Karpas-422 (cell line): ENCODE measurements around the gene TAF5L. TPM values are rescaled to one million over a fixed set of nuclear protein-coding genes. Genes with fewer than 3 reads are reported as not detected.

Experiments
- DNase-seq: peaks from one replicate; pipeline ENCODE4 v3.0.0-alpha.2; 2015
- H2AFZ ChIP-seq: fragments of 200-600 bp; sonication (generic); 2 replicates; pipeline ENCODE4 v1.6.1; 2014; ENCODE audit warnings: antibody characterized with exemption, low read length, mixed read lengths
- H3K27ac ChIP-seq: fragments of 200-600 bp; sonication (generic); 2 replicates; pipeline ENCODE4 v1.5.1; 2014; ENCODE audit warnings: mild to moderate bottlenecking, low read length, moderate library complexity
- H3K27me3 ChIP-seq: fragments of 200-600 bp; sonication (generic); 2 replicates; pipeline ENCODE4 v1.6.1; 2014; ENCODE audit warnings: low read length, mixed read lengths
- H3K36me3 ChIP-seq: fragments of 200-600 bp; sonication (generic); 2 replicates; pipeline ENCODE4 v1.6.1; 2014; ENCODE audit warnings: low read length, mixed read lengths; ENCODE audit not compliant: insufficient read depth
- H3K4me1 ChIP-seq: fragments of 200-600 bp; sonication (generic); 2 replicates; pipeline ENCODE4 v1.6.1; 2014; ENCODE audit warnings: mild to moderate bottlenecking, low read length, mixed read lengths
- H3K4me2 ChIP-seq: fragments of 200-600 bp; sonication (generic); 2 replicates; pipeline ENCODE4 v1.6.1; 2014; ENCODE audit warnings: low read length, low read depth, mild to moderate bottlenecking; ENCODE audit not compliant: poor library complexity, severe bottlenecking
- H3K4me3 ChIP-seq: fragments of 200-600 bp; sonication (generic); 2 replicates; pipeline ENCODE4 v1.5.1; 2014; ENCODE audit warnings: mild to moderate bottlenecking, antibody characterized with exemption, low read length, mixed read lengths
- H3K79me2 ChIP-seq: fragments of 200-600 bp; sonication (generic); 2 replicates; pipeline ENCODE4 v1.6.1; 2014; ENCODE audit warnings: mild to moderate bottlenecking, low read length, mixed read lengths
- H3K9ac ChIP-seq: fragments of 200-600 bp; sonication (generic); 2 replicates; pipeline ENCODE4 v1.6.0; 2014; ENCODE audit warnings: low read length
- H3K9me2 ChIP-seq: fragments of 200-600 bp; sonication (generic), shearing (Covaris generic); replicated peaks from 2 replicates; pipeline ENCODE4 v1.6.0; 2014; ENCODE audit warnings: mild to moderate bottlenecking, low read length, moderate library complexity; ENCODE audit not compliant: insufficient read depth
- H3K9me3 ChIP-seq: fragments of 300-700, 200-600 bp; sonication (generic); 2 replicates; pipeline ENCODE4 v1.6.1; 2014; ENCODE audit warnings: low read length, mixed read lengths
- H4K20me1 ChIP-seq: fragments of 200-600 bp; sonication (generic); 2 replicates; pipeline ENCODE4 v1.6.1; 2014; ENCODE audit warnings: mild to moderate bottlenecking, antibody characterized with exemption, low read length, low read depth; ENCODE audit not compliant: insufficient read depth
- total RNA-seq: library from RNA; depleted of rRNA; stranded (reverse); fragments of >200 nt; shearing (Covaris generic); gene quantifications from 2 replicates; pipeline ENCODE4 v1.2.3, GENCODE V29; 2014; ENCODE audit warnings: low replicate concordance; rRNA removed

TAF5L gene
- total RNA-seq, result 30.7 and 32.6 TPM in 2 replicates

GRCh38 chr1:229625915-229626831 is at the start of gene TAF5L, which contains the start of gene URB2:
Gene TAF5L (minus strand): TSS chr1:229626122. CDS start chr1:229614482, 11,640 bp downstream.
Gene URB2 (plus strand): TSS chr1:229626247. CDS start chr1:229627634, 1,387 bp downstream.
- DNase-seq, result peak; percentile 95
- H3K4me3 ChIP-seq, result peak within 1 kb of the TSS; percentile 96
- H2AFZ ChIP-seq, result peak within 1 kb of the TSS; percentile 70; the same call in 1 of the 2 replicates

DNA sequence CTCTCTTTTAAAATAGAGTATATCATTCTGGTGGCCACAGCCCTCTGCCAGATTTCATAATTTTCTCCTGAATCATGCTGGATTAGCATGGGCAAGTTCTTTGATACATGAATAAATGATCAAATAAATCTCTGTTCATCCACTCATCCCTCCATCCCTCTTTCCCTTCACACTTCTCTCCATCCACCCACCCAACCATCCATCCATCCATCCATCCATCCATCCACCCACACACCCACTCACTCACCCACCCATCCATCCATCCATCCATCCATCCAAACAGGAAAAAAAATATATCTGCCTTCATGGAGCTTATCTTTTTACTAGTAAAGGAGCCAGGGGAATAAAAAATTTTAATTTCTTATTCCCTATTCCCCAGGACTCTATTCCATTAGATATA is 49.5 kb upstream of the TAF5L start:
- no peak overlapping the region for H3K4me3 ChIP-seq
- H3K9me3 ChIP-seq, result no peaks in the 10 kb centered on the region
- no peak overlapping the region for H3K9ac ChIP-seq
- H3K27me3 ChIP-seq, result no peaks in the 10 kb centered on the region
- H3K36me3 ChIP-seq, result no peaks in the 10 kb centered on the region
- no peaks in the 10 kb centered on the region for H3K4me1 ChIP-seq
- H4K20me1 ChIP-seq, result no peaks in the 10 kb centered on the region
- no peaks in the 10 kb centered on the region for H3K9me2 ChIP-seq
- no peak overlapping the region for H3K4me2 ChIP-seq
- H3K27ac ChIP-seq, result no peak overlapping the region
- DNase-seq, result no peak
- H3K79me2 ChIP-seq, result no peaks in the 10 kb centered on the region
- no peak overlapping the region for H2AFZ ChIP-seq

More at GRCh38 chr1:229625915-229626831, at the start of gene TAF5L, which contains the start of gene URB2:
- Histone ChIP-seq H3K27me3 (no peaks in the 10 kb centered on the region), H3K4me1 (peaks cover 42% of the 10 kb centered on the region), H3K27ac (peak within 1 kb of the TSS; percentile 68), H3K9me2 (no peaks in the 10 kb centered on the region), H3K79me2 (peaks cover 91% of the 10 kb centered on the region), H3K4me2 (peak within 1 kb of the TSS; percentile 80), H3K9ac (peak within 1 kb of the TSS; percentile 96), H3K36me3 (peaks cover 13% of the 10 kb centered on the region; the same call in 1 of the 2 replicates), H4K20me1 (peaks cover 3% of the 10 kb centered on the region; the same call in 1 of the 2 replicates), H3K9me3 (no peaks in the 10 kb centered on the region)

- Histone ChIP-seq H3K79me2 (no peaks in the 10 kb centered on the region), H3K9me2 (no peaks in the 10 kb centered on the region), H3K4me1 (no peaks in the 10 kb centered on the region), H3K4me3 (no peak overlapping the region), H3K36me3 (no peaks in the 10 kb centered on the region), H2AFZ (no peak overlapping the region), H4K20me1 (no peaks in the 10 kb centered on the region), H3K27me3 (no peaks in the 10 kb centered on the region), H3K4me2 (no peak overlapping the region), H3K27ac (no peak overlapping the region), H3K9ac (no peak overlapping the region), H3K9me3 (no peaks in the 10 kb centered on the region)
- peak; percentile 33 for DNase-seq
Observed at GRCh38 chr1:229674042-229674441, 48.1 kb upstream of the TAF5L start.

DNA sequence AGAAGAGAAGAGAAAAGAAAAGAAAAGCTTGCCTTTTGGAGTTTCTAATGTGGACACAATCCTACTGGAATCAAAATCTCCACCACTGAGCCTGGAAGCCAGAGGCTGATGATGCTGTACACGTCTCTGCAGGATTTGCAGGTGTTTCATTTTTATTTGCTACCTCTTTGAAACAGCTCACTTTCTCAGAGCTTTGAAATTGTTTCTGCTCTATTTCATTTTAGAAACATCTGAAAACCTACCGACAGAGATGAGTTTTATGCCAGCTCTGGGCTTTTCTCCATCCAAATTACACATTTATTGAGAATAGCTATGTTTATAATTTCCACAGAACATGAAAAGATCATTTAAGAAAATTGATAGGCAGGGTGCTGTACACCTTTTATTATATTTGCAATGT is 46.3 kb upstream of the TAF5L start:
- Histone ChIP-seq H3K27me3 (no peaks in the 10 kb centered on the region), H3K79me2 (no peaks in the 10 kb centered on the region), H3K9me3 (no peaks in the 10 kb centered on the region), H2AFZ (no peak overlapping the region), H3K27ac (no peak overlapping the region), H3K9ac (no peak overlapping the region), H3K36me3 (no peaks in the 10 kb centered on the region), H3K4me2 (no peak overlapping the region), H3K4me3 (no peak overlapping the region), H3K9me2 (no peaks in the 10 kb centered on the region), H4K20me1 (no peaks in the 10 kb centered on the region), H3K4me1 (no peaks in the 10 kb centered on the region)
- peak; percentile 19 for DNase-seq

DNA sequence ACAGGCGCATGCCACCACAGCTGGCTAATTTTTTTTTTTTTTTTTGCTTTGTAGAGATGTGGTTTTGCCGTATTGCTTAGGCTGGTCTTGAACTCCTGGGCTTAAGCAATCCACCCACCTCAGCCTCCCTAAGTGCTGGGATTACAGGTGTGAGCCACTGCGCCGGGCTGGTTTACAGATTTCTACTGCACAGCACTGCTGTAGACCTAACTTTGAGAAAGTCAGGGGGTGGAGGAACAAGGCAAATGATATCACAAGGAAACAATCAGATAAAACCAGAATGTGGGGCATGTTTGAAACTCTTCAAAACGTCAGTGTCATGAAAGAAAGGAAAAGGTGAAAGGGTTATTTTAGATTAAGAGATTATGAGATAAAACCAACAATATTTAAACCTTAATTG is 45.4 kb upstream of the TAF5L start:
- Histone ChIP-seq H3K9ac (no peak overlapping the region), H2AFZ (no peak overlapping the region), H3K27me3 (no peaks in the 10 kb centered on the region), H3K9me3 (no peaks in the 10 kb centered on the region), H3K4me2 (no peak overlapping the region), H3K9me2 (no peaks in the 10 kb centered on the region), H3K36me3 (no peaks in the 10 kb centered on the region), H3K4me3 (no peak overlapping the region), H3K27ac (no peak overlapping the region), H3K4me1 (no peaks in the 10 kb centered on the region), H4K20me1 (no peaks in the 10 kb centered on the region), H3K79me2 (no peaks in the 10 kb centered on the region)
- peak; percentile 34 for DNase-seq

- Histone ChIP-seq H2AFZ (no peak overlapping the region), H3K4me3 (no peak overlapping the region), H3K79me2 (no peaks in the 10 kb centered on the region), H3K9me3 (no peaks in the 10 kb centered on the region), H3K4me1 (no peaks in the 10 kb centered on the region), H3K27me3 (no peaks in the 10 kb centered on the region), H4K20me1 (no peaks in the 10 kb centered on the region), H3K27ac (no peak overlapping the region), H3K36me3 (no peaks in the 10 kb centered on the region), H3K9me2 (no peaks in the 10 kb centered on the region), H3K4me2 (no peak overlapping the region), H3K9ac (no peak overlapping the region)
- DNase-seq, result peak; percentile 27
Observed at GRCh38 chr1:229669333-229669732, 43.4 kb upstream of the TAF5L start.

GRCh38 chr1:229666585-229666984 is 40.7 kb upstream of the TAF5L start:
- DNase-seq, result peak; percentile 17

GRCh38 chr1:229665912-229666558 is 40.1 kb upstream of the TAF5L start:
- Histone ChIP-seq H2AFZ (no peak overlapping the region), H3K4me3 (no peak overlapping the region), H4K20me1 (no peaks in the 10 kb centered on the region), H3K36me3 (peaks cover 10% of the 10 kb centered on the region; the same call in 1 of the 2 replicates), H3K27me3 (no peaks in the 10 kb centered on the region), H3K27ac (no peak overlapping the region), H3K9me2 (no peaks in the 10 kb centered on the region), H3K79me2 (0 out of 2 replicates have a peak, but pooled peaks cover 2% of the 10 kb centered on the region), H3K4me2 (no peak overlapping the region), H3K9ac (no peak overlapping the region), H3K4me1 (no peaks in the 10 kb centered on the region), H3K9me3 (no peaks in the 10 kb centered on the region)
- peak; percentile 33 for DNase-seq

More at GRCh38 chr1:229666585-229666984, 40.7 kb upstream of the TAF5L start:
- Histone ChIP-seq H3K36me3 (peaks cover 5% of the 10 kb centered on the region; the same call in 1 of the 2 replicates), H3K4me2 (no peak overlapping the region), H3K4me3 (no peak overlapping the region), H3K9me2 (no peaks in the 10 kb centered on the region), H3K9ac (no peak overlapping the region), H3K27me3 (no peaks in the 10 kb centered on the region), H3K79me2 (0 out of 2 replicates have a peak, but pooled peaks cover 2% of the 10 kb centered on the region), H4K20me1 (no peaks in the 10 kb centered on the region), H3K9me3 (no peaks in the 10 kb centered on the region), H3K4me1 (no peaks in the 10 kb centered on the region), H3K27ac (no peak overlapping the region), H2AFZ (no peak overlapping the region)
